ENCODE results near the gene CPPED1.

GRCh38 chr16:12620150-12620549 lies 183.5 kb downstream of the CPPED1 start:
- TF ChIP-seq CTCF (conservative IDR thresholded peaks at IDR 0.05; ENCODE audit: low read depth, low read length) (no peak), FOS (IDR thresholded peaks at IDR 0.05; ENCODE audit: low read depth, low read length) (no peak), USF2 (IDR thresholded peaks at IDR 0.05; ENCODE audit: low read depth, low read length) (no peak), POLR2A (IDR thresholded peaks at IDR 0.05; ENCODE audit: low read depth, low read length) (no peak), MAZ (IDR thresholded peaks at IDR 0.05; ENCODE audit: borderline replicate concordance, low read depth, low read length) (no peak), RCOR1 (IDR thresholded peaks at IDR 0.05; ENCODE audit: insufficient replicate concordance, low read length) (no peak), CHD1 (IDR thresholded peaks at IDR 0.05; ENCODE audit: low read depth, low read length) (no peak)

Measured in IMR-90 (cell line).